ENCODE data around the gene TNIK. TPM values are rescaled to one million over a fixed set of nuclear protein-coding genes. Genes with fewer than 3 reads are reported as not detected.

Gene TNIK
- total RNA-seq, 2 experiments from 2014 or later = 27.0 to 28.8 TPM

DNA sequence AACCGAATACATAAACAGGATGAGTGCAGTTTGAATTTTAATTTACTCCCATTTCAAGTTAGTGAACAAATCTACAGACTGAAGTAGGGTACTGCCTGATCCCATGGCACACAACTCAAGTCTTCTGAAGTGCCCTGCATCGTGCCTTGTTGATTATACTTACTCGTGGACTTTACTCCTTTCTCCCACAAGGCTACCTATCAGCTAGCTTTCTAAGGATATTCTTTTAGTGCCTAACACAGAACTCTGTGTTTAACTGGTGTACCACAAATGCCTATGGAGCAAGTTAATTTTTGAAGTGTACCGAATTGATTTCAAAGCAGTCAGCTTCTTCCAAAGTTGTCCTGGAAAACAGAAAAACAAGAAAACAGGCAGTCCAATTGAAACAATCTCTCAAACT lies 119.8 kb downstream of the TNIK start:
- H3K4me3 Mint-ChIP-seq = no peak overlapping the region
- no peak for DNase-seq
- H3K27ac Mint-ChIP-seq = no peak overlapping the region
- CTCF ChIA-PET = interaction anchor here (1.1 to 1.2 kb wide), 2 partner anchors 23 to 177 kb away, joined by 3 to 7 read pairs; no protein-coding TSS in a partner anchor
- no peaks in the 10 kb centered on the region for H3K27me3 Mint-ChIP-seq (ENCODE audit: low read depth)
- peaks cover 22% of the 10 kb centered on the region for H3K9me3 Mint-ChIP-seq
- intact Hi-C loops (cut with micrococcal nuclease) = no loop called here
- H3K4me1 Mint-ChIP-seq (ENCODE audit: low read depth) = peaks cover 37% of the 10 kb centered on the region
- H3K36me3 Mint-ChIP-seq (ENCODE audit: low read depth) = peaks cover 15% of the 10 kb centered on the region

DNA sequence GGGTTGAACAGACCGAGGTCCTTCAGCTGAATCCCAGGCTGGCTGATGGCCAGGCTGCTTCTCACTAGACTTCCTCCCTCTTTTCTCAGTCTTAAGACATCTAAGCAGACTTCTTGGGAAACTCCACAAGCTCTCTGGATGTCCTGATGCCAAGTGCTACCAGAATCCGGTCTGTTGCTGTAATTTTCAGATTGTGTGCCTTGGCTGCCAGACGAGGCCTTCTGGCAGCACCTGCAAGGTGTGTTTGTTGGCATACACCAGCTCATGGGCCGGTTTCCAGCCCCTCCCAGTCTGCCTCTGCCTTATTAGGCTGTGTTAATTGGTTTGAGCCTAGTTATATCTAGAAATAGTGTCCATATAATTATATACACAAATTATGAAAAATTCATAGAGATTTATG lies 120.6 kb downstream of the TNIK start:
- DNase-seq = no peak
- Mint-ChIP-seq H3K27me3 (ENCODE audit: low read depth) (no peaks in the 10 kb centered on the region), H3K4me3 (no peak overlapping the region), H3K27ac (no peak overlapping the region), H3K9me3 (peaks cover 18% of the 10 kb centered on the region), H3K4me1 (ENCODE audit: low read depth) (peaks cover 39% of the 10 kb centered on the region), H3K36me3 (ENCODE audit: low read depth) (peaks cover 12% of the 10 kb centered on the region)
- CTCF ChIA-PET = interaction anchor here (0.7 kb wide), 1 partner anchor 993 kb away, joined by 3 read pairs; no protein-coding TSS in a partner anchor
- intact Hi-C loops (cut with micrococcal nuclease) = no loop called here

- Mint-ChIP-seq H3K27me3 (ENCODE audit: low read depth) (no peaks in the 10 kb centered on the region), H3K4me3 (no peak overlapping the region), H3K36me3 (ENCODE audit: low read depth) (peaks cover 3% of the 10 kb centered on the region), H3K4me1 (ENCODE audit: low read depth) (peaks cover 44% of the 10 kb centered on the region), H3K9me3 (no peaks in the 10 kb centered on the region), H3K27ac (no peak overlapping the region)
- intact Hi-C loops (cut with micrococcal nuclease) = no loop called here
- CTCF ChIA-PET = interaction anchor here (1.8 kb wide), 1 partner anchor 11 kb away, joined by 8 read pairs; no protein-coding TSS in a partner anchor
- no peak for DNase-seq
These were observed 123.8 kb downstream of the TNIK start for GRCh38 chr3:171336406-171336805.

- no peak overlapping the region for H3K27ac Mint-ChIP-seq
- H3K4me1 Mint-ChIP-seq (ENCODE audit: low read depth) = peaks cover 52% of the 10 kb centered on the region
- CTCF ChIA-PET = interaction anchor here (0.6 to 1.4 kb wide), 3 partner anchors 14 to 66 kb away, joined by 3 to 6 read pairs (median 4); no protein-coding TSS in a partner anchor
- peaks cover 3% of the 10 kb centered on the region for H3K36me3 Mint-ChIP-seq (ENCODE audit: low read depth)
- no peak overlapping the region for H3K4me3 Mint-ChIP-seq
- no peak for DNase-seq
- no peaks in the 10 kb centered on the region for H3K9me3 Mint-ChIP-seq
- intact Hi-C loops (cut with micrococcal nuclease) = no loop called here
- H3K27me3 Mint-ChIP-seq (ENCODE audit: low read depth) = no peaks in the 10 kb centered on the region
These were observed 124.6 kb downstream of the TNIK start for GRCh38 chr3:171335559-171335958.

DNA sequence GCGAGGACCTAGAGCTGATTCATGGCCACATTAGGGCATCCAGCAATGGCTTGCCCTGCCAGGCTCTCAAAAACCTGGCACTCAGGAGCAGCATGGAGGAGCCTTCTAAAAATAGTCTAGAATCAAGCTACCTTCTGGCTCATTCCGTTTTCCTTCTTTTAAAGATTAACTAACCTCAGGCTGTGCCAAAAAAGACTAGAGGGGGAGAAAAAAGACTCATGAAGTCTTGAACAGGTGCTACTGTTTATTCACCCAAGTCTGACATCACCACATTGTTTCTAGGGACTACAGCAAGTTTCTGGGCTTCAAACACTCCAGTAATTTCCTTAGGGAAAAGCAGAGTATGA lies 125.8 kb downstream of the TNIK start:
- intact Hi-C loops (cut with micrococcal nuclease) = no loop called here
- no peaks in the 10 kb centered on the region for H3K9me3 Mint-ChIP-seq
- CTCF ChIA-PET = interaction anchor here (1.2 to 1.4 kb wide), 2 partner anchors 15 to 58 kb away, joined by 4 to 6 read pairs; no protein-coding TSS in a partner anchor
- no peak overlapping the region for H3K4me3 Mint-ChIP-seq
- peaks cover 63% of the 10 kb centered on the region for H3K4me1 Mint-ChIP-seq (ENCODE audit: low read depth)
- no peak overlapping the region for H3K27ac Mint-ChIP-seq
- no peak for DNase-seq
- peaks cover 3% of the 10 kb centered on the region for H3K36me3 Mint-ChIP-seq (ENCODE audit: low read depth)
- no peaks in the 10 kb centered on the region for H3K27me3 Mint-ChIP-seq (ENCODE audit: low read depth)

DNA sequence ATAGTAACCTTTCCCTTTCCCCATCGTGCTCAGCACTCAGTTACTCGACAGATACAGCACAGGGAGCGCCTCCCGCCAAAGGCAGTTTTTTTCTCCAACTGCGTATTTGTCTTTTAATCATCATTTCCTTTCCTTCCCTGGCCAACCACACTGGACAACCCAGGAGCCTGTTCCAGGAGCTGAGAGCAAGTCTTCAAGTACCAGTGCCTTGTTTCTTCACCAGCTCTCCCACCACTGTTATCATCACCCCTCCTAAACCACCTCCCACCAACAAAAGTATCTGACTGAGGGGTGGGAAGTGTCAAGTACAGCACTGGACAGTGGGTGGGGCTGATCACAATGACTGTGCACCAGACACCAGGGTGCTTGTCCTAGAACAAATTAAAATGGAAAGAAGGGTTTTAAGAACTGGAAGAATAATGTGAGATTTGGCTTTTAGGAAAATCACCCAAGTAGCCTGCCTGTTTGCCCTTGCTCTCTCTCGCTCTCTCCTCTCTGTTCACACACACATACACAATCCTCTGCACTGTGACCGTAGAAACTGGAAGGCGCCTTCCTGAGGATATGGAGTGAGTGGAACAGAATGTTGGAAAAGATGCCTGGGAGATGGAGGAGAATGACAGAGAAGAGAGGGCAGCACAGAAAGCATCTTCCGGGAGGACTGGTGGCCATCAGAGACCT lies 126.3 kb downstream of the TNIK start:
- peaks cover 62% of the 10 kb centered on the region for H3K4me1 Mint-ChIP-seq (ENCODE audit: low read depth)

DNA sequence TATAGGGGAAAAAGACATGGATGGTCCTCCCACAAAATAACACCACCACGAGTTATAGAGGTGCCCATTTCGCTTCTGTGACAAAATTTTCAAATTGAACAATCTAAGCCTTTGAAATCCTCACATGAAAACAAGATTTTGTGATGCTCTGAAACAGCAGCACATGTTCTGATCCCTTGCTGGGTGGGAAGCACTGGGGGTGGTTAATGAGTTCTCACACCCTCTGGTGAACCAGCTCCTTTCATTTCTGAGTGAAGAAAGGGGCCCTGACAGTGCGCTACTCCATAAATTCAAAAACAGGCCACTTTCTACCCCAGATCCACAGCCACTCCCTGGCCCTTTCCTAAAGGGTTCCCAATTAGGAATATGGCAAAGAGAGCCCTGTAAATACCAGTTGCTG lies 129.3 kb downstream of the TNIK start:
- Mint-ChIP-seq H3K36me3 (ENCODE audit: low read depth) (no peaks in the 10 kb centered on the region), H3K27me3 (ENCODE audit: low read depth) (no peaks in the 10 kb centered on the region), H3K9me3 (no peaks in the 10 kb centered on the region), H3K27ac (no peak overlapping the region), H3K4me1 (ENCODE audit: low read depth) (peaks cover 69% of the 10 kb centered on the region), H3K4me3 (no peak overlapping the region)
- CTCF ChIA-PET = interaction anchor here (1.8 kb wide), 1 partner anchor 168 kb away, joined by 4 read pairs; no protein-coding TSS in a partner anchor
- no peak for DNase-seq
- intact Hi-C loops (cut with micrococcal nuclease) = no loop called here

More for the DNA sequence above, 126.3 kb downstream of the TNIK start:
- Mint-ChIP-seq H3K9me3 (no peaks in the 10 kb centered on the region), H3K4me3 (no peak overlapping the region), H3K36me3 (ENCODE audit: low read depth) (peaks cover 3% of the 10 kb centered on the region), H3K27ac (no peak overlapping the region), H3K27me3 (ENCODE audit: low read depth) (no peaks in the 10 kb centered on the region)
- no peak for DNase-seq
- intact Hi-C loops (cut with micrococcal nuclease) = no loop called here
- CTCF ChIA-PET = no interaction called here

- no peak overlapping the region for H3K4me3 Mint-ChIP-seq
- H3K27ac Mint-ChIP-seq = no peak overlapping the region
- intact Hi-C loops (cut with micrococcal nuclease) = loop anchor here (2.0 kb wide), 2 partner anchors 129 to 237 kb away; no protein-coding TSS in a partner anchor
- no peaks in the 10 kb centered on the region for H3K27me3 Mint-ChIP-seq (ENCODE audit: low read depth)
- peaks cover 1% of the 10 kb centered on the region for H3K36me3 Mint-ChIP-seq (ENCODE audit: low read depth)
- CTCF ChIA-PET = interaction anchor here (1.0 to 2.1 kb wide), 5 partner anchors 8 to 166 kb away, joined by 3 to 7 read pairs (median 6); partner anchors contain the start of gene TNIK
- peaks cover 61% of the 10 kb centered on the region for H3K4me1 Mint-ChIP-seq (ENCODE audit: low read depth)
- no peak for DNase-seq
- H3K9me3 Mint-ChIP-seq = no peaks in the 10 kb centered on the region
These were observed 130.5 kb downstream of the TNIK start for GRCh38 chr3:171329746-171330145.

DNA sequence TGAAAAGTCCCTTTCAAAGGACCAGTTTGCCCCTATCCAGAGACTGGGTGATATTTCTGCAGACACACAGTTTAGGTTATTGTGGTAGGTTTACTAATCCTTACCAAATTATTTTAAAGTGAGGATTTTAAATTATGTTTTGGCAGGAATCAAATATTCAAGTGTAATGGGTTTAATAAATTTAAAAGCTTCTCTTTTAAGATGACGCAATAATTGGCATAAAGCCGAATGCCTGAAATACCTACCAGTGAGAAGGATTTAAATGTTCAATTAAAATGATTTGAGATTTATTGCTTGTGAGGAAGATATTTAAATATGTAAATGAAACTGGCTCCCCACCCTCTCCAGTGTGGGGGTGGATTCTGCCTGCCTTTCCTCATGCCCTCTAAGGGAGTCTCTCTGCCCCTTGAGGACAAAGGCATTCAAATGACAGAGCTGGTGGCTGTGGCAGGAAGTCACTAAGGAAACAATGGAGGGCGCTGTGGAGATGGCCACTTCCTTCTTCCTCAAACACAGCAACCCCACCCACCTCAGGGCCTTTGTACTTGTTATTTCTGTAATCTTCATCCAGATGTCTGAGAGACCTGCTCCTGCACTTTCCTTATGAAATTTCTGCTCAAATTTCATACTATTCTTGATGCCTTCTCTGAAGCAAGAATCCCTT lies 131.7 kb downstream of the TNIK start:
- Mint-ChIP-seq H3K27me3 (ENCODE audit: low read depth) (no peaks in the 10 kb centered on the region), H3K9me3 (peaks cover 3% of the 10 kb centered on the region), H3K27ac (no peak overlapping the region), H3K36me3 (ENCODE audit: low read depth) (peaks cover 5% of the 10 kb centered on the region), H3K4me1 (ENCODE audit: low read depth) (peaks cover 60% of the 10 kb centered on the region), H3K4me3 (no peak overlapping the region)
- CTCF ChIA-PET = interaction anchor here (0.8 to 2.1 kb wide), 4 partner anchors 9 to 132 kb away, joined by 3 to 7 read pairs (median 6); partner anchors contain the start of gene TNIK
- intact Hi-C loops (cut with micrococcal nuclease) = loop anchor here (2.0 kb wide), 2 partner anchors 130 to 238 kb away; no protein-coding TSS in a partner anchor
- peak; percentile 75 for DNase-seq

GRCh38 chr3:171327441-171328174 lies 132.6 kb downstream of the TNIK start:
- no peak overlapping the region for H3K4me3 Mint-ChIP-seq
- no peaks in the 10 kb centered on the region for H3K27me3 Mint-ChIP-seq (ENCODE audit: low read depth)
- H3K36me3 Mint-ChIP-seq (ENCODE audit: low read depth) = peaks cover 5% of the 10 kb centered on the region
- H3K9me3 Mint-ChIP-seq = peaks cover 3% of the 10 kb centered on the region
- no peak overlapping the region for H3K27ac Mint-ChIP-seq
- CTCF ChIA-PET = interaction anchor here (0.8 to 2.1 kb wide), 5 partner anchors 10 to 133 kb away, joined by 3 to 7 read pairs (median 6); partner anchors contain the start of gene TNIK
- intact Hi-C loops (cut with micrococcal nuclease) = loop anchor here (2.0 kb wide), 2 partner anchors 131 to 239 kb away; no protein-coding TSS in a partner anchor
- peaks cover 66% of the 10 kb centered on the region for H3K4me1 Mint-ChIP-seq (ENCODE audit: low read depth)
- no peak for DNase-seq

DNA sequence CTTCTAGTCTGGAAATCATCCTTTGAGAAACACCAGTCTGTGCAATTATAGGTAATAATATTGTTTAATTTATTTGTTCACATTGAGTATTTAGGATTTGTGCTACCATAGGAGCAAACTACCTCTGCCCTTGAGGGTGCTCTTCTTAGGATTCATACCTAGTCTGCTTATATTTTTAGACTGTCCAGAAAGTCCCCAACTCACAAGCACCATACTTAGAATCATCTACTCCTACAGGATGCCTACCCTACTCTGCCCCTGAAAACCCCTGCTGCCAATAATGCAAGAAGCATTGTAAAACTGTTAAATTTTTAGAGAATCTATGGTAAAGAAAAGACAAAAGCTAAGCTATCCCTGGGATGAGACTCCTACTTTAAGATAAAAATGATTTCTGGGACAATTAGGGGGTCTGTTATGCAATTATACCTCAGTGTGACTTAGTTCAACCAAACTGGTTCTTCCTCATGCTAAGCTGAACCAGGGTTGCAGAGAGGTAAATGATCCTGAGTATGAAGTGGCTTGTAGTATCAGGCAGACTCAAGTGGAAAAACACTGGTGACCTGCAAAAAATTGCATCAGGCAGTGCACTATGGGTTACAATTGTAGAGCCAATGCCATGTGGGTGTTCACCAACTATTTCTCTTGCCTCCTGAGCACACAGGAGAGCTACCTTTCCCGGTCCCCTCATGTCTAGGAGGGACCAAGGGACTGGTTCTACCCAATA lies 133.3 kb downstream of the TNIK start:
- DNase-seq = no peak
- no peaks in the 10 kb centered on the region for H3K27me3 Mint-ChIP-seq (ENCODE audit: low read depth)
- H3K9me3 Mint-ChIP-seq = peaks cover 3% of the 10 kb centered on the region
- CTCF ChIA-PET = interaction anchor here (0.8 to 1.0 kb wide), 2 partner anchors 17 to 46 kb away, joined by 3 read pairs; no protein-coding TSS in a partner anchor
- no peak overlapping the region for H3K27ac Mint-ChIP-seq
- intact Hi-C loops (cut with micrococcal nuclease) = no loop called here
- no peak overlapping the region for H3K4me3 Mint-ChIP-seq
- peaks cover 5% of the 10 kb centered on the region for H3K36me3 Mint-ChIP-seq (ENCODE audit: low read depth)
- H3K4me1 Mint-ChIP-seq (ENCODE audit: low read depth) = peaks cover 64% of the 10 kb centered on the region
